OCI-LY7 (cell line): Measurements from ENCODE around the gene C12orf42.

Experiments
- CTCF ChIP-seq: fragments of 200-600 bp; sonication (generic); conservative IDR thresholded peaks from 2 replicates; pipeline ENCODE4 v1.5.1; 2014; ENCODE audit warnings: mild to moderate bottlenecking, antibody characterized with exemption, low read length, moderate library complexity, mixed read lengths
- EZH2phosphoT487 ChIP-seq: fragments of 200-600 bp; sonication (generic); IDR thresholded peaks from 2 replicates; pipeline ENCODE4 v1.6.1; 2018; ENCODE audit warnings: low read depth, borderline replicate concordance, mild to moderate bottlenecking, mixed run types, antibody characterized with exemption, low read length, moderate library complexity, mixed read lengths

GRCh38 chr12:103336940-103337339, 158.8 kb downstream of the C12orf42 start:
- TF ChIP-seq CTCF (no peak), EZH2phosphoT487 (no peak)
